NT2/D1 (cell line): ENCODE measurements around the gene ZNF839.
"Not testable (repeated sequence)": the region's sequence is repeated elsewhere in the genome, so short reads cannot be mapped to it uniquely, and the experiment has no call there.

ENCODE experiments used
- SUZ12 ChIP-seq: IDR thresholded peaks from 2 replicates; pipeline ENCODE4 v1.6.1; 2011; ENCODE audit not compliant: insufficient read length, insufficient read depth; ENCODE audit errors: extremely low read depth
- YY1 ChIP-seq: IDR thresholded peaks from 2 replicates; pipeline ENCODE4 v1.6.1; 2011; ENCODE audit not compliant: insufficient read length, insufficient read depth
- ZNF274 ChIP-seq: IDR thresholded peaks from 2 replicates; pipeline ENCODE4 v1.6.1; 2011; ENCODE audit warnings: mild to moderate bottlenecking, low read depth, low read length

DNA sequence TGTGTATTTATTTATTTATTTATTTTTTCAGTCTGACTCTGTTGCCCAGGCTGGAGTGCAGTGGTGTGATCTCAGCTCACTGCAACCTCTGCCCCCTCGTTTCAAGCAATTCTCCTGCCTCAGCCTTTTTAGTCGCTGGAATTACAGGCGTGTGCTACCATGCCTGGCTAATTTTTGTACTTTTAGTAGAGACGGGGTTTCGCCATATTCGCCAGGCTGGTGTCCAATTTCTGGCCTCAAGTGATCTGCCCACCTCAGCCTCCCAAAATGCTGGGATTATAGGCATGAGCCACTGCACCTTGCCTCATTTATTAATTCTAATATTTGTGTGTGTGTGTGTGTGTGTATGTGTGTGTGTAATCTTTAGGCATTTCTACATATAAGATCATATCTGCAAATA, 9.8 kb downstream of the ZNF839 start:
- TF ChIP-seq YY1, SUZ12, ZNF274: not testable (repeated sequence)
